Upper lobe of left lung (tissue), 4 donors: ENCODE data around the gene FLNC.

Experiments used
- CTCF ChIP-seq, 6 experiments: fragments of 450-650 bp in 4 of 6; fragments of 200-600 bp in 2 of 6; sonication (generic) in 2 of 6; IDR thresholded peaks; one replicate each; pipeline ENCODE4 v1.5.1; 2016 to 2019; ENCODE audit warnings: antibody characterized with exemption in 6 of 6
- POLR2A ChIP-seq, 4 donors: fragments of 450-650 bp; IDR thresholded peaks; one replicate each; pipeline ENCODE4 v1.5.1; 2016 to 2017; ENCODE audit warnings: antibody characterized with exemption in 4 of 4, mild to moderate bottlenecking in 2 of 4

- no peak for TF ChIP-seq CTCF (IDR thresholded peaks at IDR 0.05)
- TF ChIP-seq POLR2A (IDR thresholded peaks at IDR 0.05) = no peak
Measured at GRCh38 chr7:128826512-128826911, 3.7 kb upstream of the FLNC start.
